GM12878 (cell line): Measurements from ENCODE around the gene H6PD. TPM values are rescaled to one million over a fixed set of nuclear protein-coding genes. Genes with fewer than 3 reads are reported as not detected.

ENCODE experiments used
- ATAC-seq: fragments of 200-7000 bp; cut with Tn5 transposase; 3 replicates; pipeline ENCODE4 v1.9.1; 2020; ENCODE audit warnings: mild to moderate bottlenecking, moderate library complexity
- BruUV-seq: library from RNA; stranded (reverse); fragments of 400-500 nt; replicated peaks from 2 replicates; lab custom pipeline; 2021; lab: Mats Ljungman, UMichigan
- CTCF ChIA-PET: fragments of 300-600 bp; sonication (Branson Sonifier 250); formaldehyde crosslinking; extraction: SDS; loops from one replicate; lab custom pipeline; 2021; ENCODE audit warnings: inconsistent platforms; lab: Yijun Ruan, JAX
- POLR2A ChIA-PET: fragments of 350-600 bp; formaldehyde crosslinking; extraction: SDS; loops from one replicate; lab custom pipeline; 2021; ENCODE audit warnings: inconsistent platforms; lab: Charles Lee
- RAD21 ChIA-PET: fragments of 300-600 bp; sonication (Branson Sonifier 250); formaldehyde crosslinking; loops from one replicate; lab custom pipeline; 2023; ENCODE audit warnings: antibody characterized with exemption; ENCODE audit not compliant: unreplicated experiment; lab: Charles Lee
- SMC1A ChIA-PET: fragments of 300-600 bp; sonication (Branson Sonifier 250); formaldehyde crosslinking; loops from one replicate; lab custom pipeline; 2023; ENCODE audit not compliant: unreplicated experiment, uncharacterized antibody; lab: Charles Lee
- DNase-seq: peaks from one replicate; pipeline ENCODE4 v3.0.0-alpha.2; 2011; ENCODE audit warnings: low read depth, low spot score
- FAIRE-seq: peaks from 3 replicates; lab custom pipeline; 2011; peaks lifted over from hg19 to GRCh38; lab: Jason Lieb, UNC
- H2AFZ ChIP-seq: 2 replicates; pipeline ENCODE4 v1.6.0; 2011; ENCODE audit warnings: low read depth, low read length, control low read depth; ENCODE audit not compliant: control insufficient read depth
- H3K27ac ChIP-seq: 2 replicates; pipeline ENCODE4 v1.5.1; 2011; ENCODE audit warnings: control low read depth; ENCODE audit not compliant: control insufficient read depth, insufficient read depth
- H3K27me3 ChIP-seq, 2 experiments: replicated peaks in 1 of 2; 2 replicates each; pipeline versions ENCODE4 v1.6.0 to v1.6.1; 2011; ENCODE audit warnings: low read length in 1 of 2; ENCODE audit not compliant: control insufficient read depth in 2 of 2, insufficient read depth in 2 of 2
- H3K36me3 ChIP-seq, 2 experiments: 2 replicates each; pipeline ENCODE4 v1.5.1; 2011; ENCODE audit warnings: low read length in 1 of 2; ENCODE audit not compliant: control insufficient read depth in 2 of 2, insufficient read depth in 2 of 2
- H3K4me1 ChIP-seq: 2 replicates; pipeline ENCODE4 v1.6.1; 2011; ENCODE audit warnings: mild to moderate bottlenecking, low read length, moderate library complexity, mixed read lengths; ENCODE audit not compliant: control insufficient read depth, insufficient read depth
- H3K4me2 ChIP-seq: 2 replicates; pipeline ENCODE4 v1.6.0; 2011; ENCODE audit warnings: control low read depth; ENCODE audit not compliant: control insufficient read depth, insufficient read depth
- H3K4me3 ChIP-seq: fragments of 200-600 bp; sonication (generic); 2 replicates; pipeline ENCODE4 v1.5.1; 2016
- H3K79me2 ChIP-seq: 2 replicates; pipeline ENCODE4 v1.6.0; 2011; ENCODE audit warnings: low read length; ENCODE audit not compliant: control insufficient read depth, insufficient read depth
- H3K9ac ChIP-seq: 2 replicates; pipeline ENCODE4 v1.8.0; 2011; ENCODE audit warnings: low read length, control low read depth, mixed read lengths; ENCODE audit not compliant: control insufficient read depth, insufficient read depth
- H3K9me3 ChIP-seq: replicated peaks from 3 replicates; pipeline ENCODE4 v1.5.1; 2011; ENCODE audit warnings: mild to moderate bottlenecking, low read length; ENCODE audit not compliant: control insufficient read depth, insufficient read depth
- H4K20me1 ChIP-seq: 2 replicates; pipeline ENCODE4 v1.6.0; 2011; ENCODE audit not compliant: control insufficient read depth, insufficient read depth
- BRCA1 ChIP-seq: IDR thresholded peaks from 2 replicates; pipeline ENCODE4 v1.6.1; 2011; ENCODE audit warnings: low read depth, low read length, improper control_type of control experiment
- ELK1 ChIP-seq: IDR thresholded peaks from 2 replicates; pipeline ENCODE4 v1.6.1; 2012; ENCODE audit warnings: low read depth, low read length, improper control_type of control experiment
- ESRRA ChIP-seq: IDR thresholded peaks from 2 replicates; pipeline ENCODE4 v1.6.1; 2012; ENCODE audit warnings: mild to moderate bottlenecking, low read length, improper control_type of control experiment
- FOXM1 ChIP-seq: IDR thresholded peaks from 2 replicates; pipeline ENCODE4 v1.6.1; 2012; ENCODE audit warnings: low read depth, mild to moderate bottlenecking, inconsistent platforms, low read length, moderate library complexity
- MTA2 ChIP-seq: fragments of 450-650 bp; IDR thresholded peaks from 2 replicates; pipeline ENCODE4 v1.6.1; 2016; ENCODE audit warnings: low read depth, mild to moderate bottlenecking, moderate library complexity
- RAD51 ChIP-seq: fragments of 450-650 bp; IDR thresholded peaks from 2 replicates; pipeline ENCODE4 v1.6.1; 2016; ENCODE audit warnings: moderate library complexity, mild to moderate bottlenecking, inconsistent platforms
- RFX5 ChIP-seq: IDR thresholded peaks from 2 replicates; pipeline ENCODE4 v1.6.1; 2011; ENCODE audit warnings: low read depth, low read length, improper control_type of control experiment
- SMAD1 ChIP-seq: fragments of 450-650 bp; IDR thresholded peaks from 2 replicates; pipeline ENCODE4 v1.6.1; 2018; ENCODE audit warnings: mild to moderate bottlenecking, low read depth; ENCODE audit not compliant: partially characterized antibody
- SPI1 ChIP-seq: IDR thresholded peaks from 2 replicates; pipeline ENCODE4 v1.6.1; 2011; ENCODE audit warnings: low read depth, mild to moderate bottlenecking, low read length, moderate library complexity, borderline replicate concordance; ENCODE audit not compliant: insufficient read depth
- SUPT20H ChIP-seq: IDR thresholded peaks from 2 replicates; pipeline ENCODE4 v1.6.1; 2011; ENCODE audit warnings: low read depth, mild to moderate bottlenecking, low read length, moderate library complexity, borderline replicate concordance; ENCODE audit not compliant: control insufficient read depth
- TCF7 ChIP-seq: IDR thresholded peaks from 2 replicates; pipeline ENCODE4 v1.6.1; 2014; ENCODE audit warnings: antibody characterized with exemption, borderline replicate concordance
- WRNIP1 ChIP-seq: IDR thresholded peaks from 2 replicates; pipeline ENCODE4 v1.6.1; 2011; ENCODE audit warnings: low read depth, low read length, improper control_type of control experiment, borderline replicate concordance
- ZNF384 ChIP-seq: IDR thresholded peaks from 2 replicates; pipeline ENCODE4 v1.6.1; 2012; ENCODE audit warnings: low read depth, mild to moderate bottlenecking, low read length, improper control_type of control experiment, borderline replicate concordance
- ZSCAN29 ChIP-seq: fragments of 450-650 bp; IDR thresholded peaks from 2 replicates; pipeline ENCODE4 v1.6.1; 2017; ENCODE audit warnings: mild to moderate bottlenecking, moderate library complexity
- WGBS: methylation state at CpG from one replicate; pipeline ENCODE4 v1.1.6; 2016; ENCODE audit warnings: low lambda C conversion rate; ENCODE audit not compliant: insufficient replicate concordance, insufficient coverage; ENCODE audit errors: missing lambda C conversion rate; 5-methylcytosine and 5-hydroxymethylcytosine counted together
- in situ Hi-C: fragments of 300-500 bp; cut with MboI; formaldehyde crosslinking; loops from 9 replicates; pipeline ENCODE4 v1.14.3; 2018; ENCODE audit warnings: mixed read lengths
- intact Hi-C: fragments of 100-400 bp; cut with micrococcal nuclease; formaldehyde crosslinking; loops from one replicate; pipeline ENCODE4 v1.14.2; 2022; ENCODE audit not compliant: unreplicated experiment
- polyA plus RNA-seq, 11 experiments: library from polyadenylated mRNA; depleted of rRNA in 4 of 11; unstranded in 6 of 11; stranded (reverse) in 5 of 11; fragments of >200 nt; fragmentation: Nextera tagmentation in 4 of 11; fragmentation: Illumina TruSeq in 1 of 11; extraction: Ambion mirVana in 4 of 11; extraction: Trizol in 1 of 11; gene quantifications; 1 replicate in 1 of 11; 2 replicates in 10 of 11; pipeline versions ENCODE4 v1.2.1 to v1.2.3, GENCODE V29; 2011 to 2016; ENCODE audit warnings: inconsistent platforms in 2 of 11, missing spikeins in 2 of 11, low read depth in 1 of 11
- total RNA-seq, 4 experiments: library from RNA; depleted of rRNA in 3 of 4; stranded (reverse); fragments of >200 nt in 3 of 4; fragmentation: Illumina TruSeq in 1 of 4; extraction: Trizol in 1 of 4; gene quantifications; 2 replicates each; pipeline versions ENCODE4 v1.2.1 to v1.2.3, GENCODE V29; 2013 to 2021
- TF ChIP-seq, protein P1 (sequence below): fragments of 450-650 bp; IDR thresholded peaks from 2 replicates; pipeline ENCODE4 v1.6.1; 2018; ENCODE audit warnings: mild to moderate bottlenecking, low read depth, moderate library complexity; ENCODE audit not compliant: partially characterized antibody
- TF ChIP-seq, protein P2 (sequence below): fragments of 450-650 bp; IDR thresholded peaks from 2 replicates; pipeline ENCODE4 v1.6.1; 2016; ENCODE audit warnings: mild to moderate bottlenecking

The H6PD gene
- total and polyA plus RNA-seq, 10 of the 15 experiments (the other 5 are each of a cell fraction or from before 2014, with no cell fraction given) = 1.2 to 20.7 (median 7.7) TPM

- ChIA-PET POLR2A (no interaction called here), SMC1A (interaction anchor here (1.4 kb wide), 1 partner anchor 23 kb away, joined by 4 read pairs; no protein-coding TSS in a partner anchor), CTCF (interaction anchor here (0.8 kb wide), 1 partner anchor 143 kb away, joined by 3 read pairs; no protein-coding TSS in a partner anchor), RAD21 (no interaction called here)
- Histone ChIP-seq H2AFZ (no peak overlapping the region), H3K36me3 (no peaks in the 10 kb centered on the region), H3K4me2 (no peak overlapping the region), H3K79me2 (no peaks in the 10 kb centered on the region), H3K9ac (no peak overlapping the region), H3K27ac (no peak overlapping the region), H3K27me3 (no peaks in the 10 kb centered on the region), H4K20me1 (no peaks in the 10 kb centered on the region), H3K4me1 (peaks cover 15% of the 10 kb centered on the region), H3K9me3 (no peaks in the 10 kb centered on the region), H3K4me3 (no peak overlapping the region)
- DNase-seq (no peak), FAIRE-seq (no peak), ATAC-seq (no peak)
- in situ Hi-C loops = no loop called here
- BruUV-seq = no TSS peak
- intact Hi-C loops = no loop called here
- TF ChIP-seq, protein P1, sequence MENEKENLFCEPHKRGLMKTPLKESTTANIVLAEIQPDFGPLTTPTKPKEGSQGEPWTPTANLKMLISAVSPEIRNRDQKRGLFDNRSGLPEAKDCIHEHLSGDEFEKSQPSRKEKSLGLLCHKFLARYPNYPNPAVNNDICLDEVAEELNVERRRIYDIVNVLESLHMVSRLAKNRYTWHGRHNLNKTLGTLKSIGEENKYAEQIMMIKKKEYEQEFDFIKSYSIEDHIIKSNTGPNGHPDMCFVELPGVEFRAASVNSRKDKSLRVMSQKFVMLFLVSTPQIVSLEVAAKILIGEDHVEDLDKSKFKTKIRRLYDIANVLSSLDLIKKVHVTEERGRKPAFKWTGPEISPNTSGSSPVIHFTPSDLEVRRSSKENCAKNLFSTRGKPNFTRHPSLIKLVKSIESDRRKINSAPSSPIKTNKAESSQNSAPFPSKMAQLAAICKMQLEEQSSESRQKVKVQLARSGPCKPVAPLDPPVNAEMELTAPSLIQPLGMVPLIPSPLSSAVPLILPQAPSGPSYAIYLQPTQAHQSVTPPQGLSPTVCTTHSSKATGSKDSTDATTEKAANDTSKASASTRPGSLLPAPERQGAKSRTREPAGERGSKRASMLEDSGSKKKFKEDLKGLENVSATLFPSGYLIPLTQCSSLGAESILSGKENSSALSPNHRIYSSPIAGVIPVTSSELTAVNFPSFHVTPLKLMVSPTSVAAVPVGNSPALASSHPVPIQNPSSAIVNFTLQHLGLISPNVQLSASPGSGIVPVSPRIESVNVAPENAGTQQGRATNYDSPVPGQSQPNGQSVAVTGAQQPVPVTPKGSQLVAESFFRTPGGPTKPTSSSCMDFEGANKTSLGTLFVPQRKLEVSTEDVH = no peak
- TF ChIP-seq BRCA1 (no peak), ZNF384 (no peak), SPI1 (no peak), TCF7 (no peak), ELK1 (no peak), ZSCAN29 (no peak), SUPT20H (no peak), WRNIP1 (no peak), RAD51 (no peak), SMAD1 (no peak), MTA2 (no peak), FOXM1 (no peak), RFX5 (no peak), ESRRA (no peak)
- TF ChIP-seq, protein P2, sequence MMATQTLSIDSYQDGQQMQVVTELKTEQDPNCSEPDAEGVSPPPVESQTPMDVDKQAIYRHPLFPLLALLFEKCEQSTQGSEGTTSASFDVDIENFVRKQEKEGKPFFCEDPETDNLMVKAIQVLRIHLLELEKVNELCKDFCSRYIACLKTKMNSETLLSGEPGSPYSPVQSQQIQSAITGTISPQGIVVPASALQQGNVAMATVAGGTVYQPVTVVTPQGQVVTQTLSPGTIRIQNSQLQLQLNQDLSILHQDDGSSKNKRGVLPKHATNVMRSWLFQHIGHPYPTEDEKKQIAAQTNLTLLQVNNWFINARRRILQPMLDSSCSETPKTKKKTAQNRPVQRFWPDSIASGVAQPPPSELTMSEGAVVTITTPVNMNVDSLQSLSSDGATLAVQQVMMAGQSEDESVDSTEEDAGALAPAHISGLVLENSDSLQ = no peak
- 51% methylated on average over 18 of the region's 18 CpGs for WGBS
These were observed 77.7 kb downstream of the H6PD start for GRCh38 chr1:9312168-9312720.
